ENCODE measurements around the gene OCSTAMP. TPM values are rescaled to one million over a fixed set of nuclear protein-coding genes. Genes with fewer than 3 reads are reported as not detected.

Gene OCSTAMP
- total and polyA plus RNA-seq, 2 experiments from 2014 or later = 0.32 to 0.45 TPM

- Histone ChIP-seq H3K36me3 (ENCODE audit: insufficient read depth) (no peaks in the 10 kb centered on the region), H3K4me3 (no peak overlapping the region), H3K27me3 (ENCODE audit: insufficient read depth) (no peaks in the 10 kb centered on the region), H3F3A (replicated peaks; ENCODE audit: low read depth) (no peaks in the 10 kb centered on the region), H3K4me2 (no peak overlapping the region), H3K27ac (ENCODE audit: low read depth) (no peak overlapping the region), H2AFZ (no peak overlapping the region), H3K4me1 (ENCODE audit: insufficient read depth) (peaks cover 58% of the 10 kb centered on the region), H4K20me1 (replicated peaks; ENCODE audit: insufficient read depth) (no peaks in the 10 kb centered on the region), H3K79me2 (replicated peaks; ENCODE audit: insufficient read depth) (no peaks in the 10 kb centered on the region), H3K9me2 (ENCODE audit: insufficient read depth) (no peaks in the 10 kb centered on the region)
- no peak for ATAC-seq
- DNase-seq (ENCODE audit: low spot score) = no peak
- TF ChIP-seq, protein P1, sequence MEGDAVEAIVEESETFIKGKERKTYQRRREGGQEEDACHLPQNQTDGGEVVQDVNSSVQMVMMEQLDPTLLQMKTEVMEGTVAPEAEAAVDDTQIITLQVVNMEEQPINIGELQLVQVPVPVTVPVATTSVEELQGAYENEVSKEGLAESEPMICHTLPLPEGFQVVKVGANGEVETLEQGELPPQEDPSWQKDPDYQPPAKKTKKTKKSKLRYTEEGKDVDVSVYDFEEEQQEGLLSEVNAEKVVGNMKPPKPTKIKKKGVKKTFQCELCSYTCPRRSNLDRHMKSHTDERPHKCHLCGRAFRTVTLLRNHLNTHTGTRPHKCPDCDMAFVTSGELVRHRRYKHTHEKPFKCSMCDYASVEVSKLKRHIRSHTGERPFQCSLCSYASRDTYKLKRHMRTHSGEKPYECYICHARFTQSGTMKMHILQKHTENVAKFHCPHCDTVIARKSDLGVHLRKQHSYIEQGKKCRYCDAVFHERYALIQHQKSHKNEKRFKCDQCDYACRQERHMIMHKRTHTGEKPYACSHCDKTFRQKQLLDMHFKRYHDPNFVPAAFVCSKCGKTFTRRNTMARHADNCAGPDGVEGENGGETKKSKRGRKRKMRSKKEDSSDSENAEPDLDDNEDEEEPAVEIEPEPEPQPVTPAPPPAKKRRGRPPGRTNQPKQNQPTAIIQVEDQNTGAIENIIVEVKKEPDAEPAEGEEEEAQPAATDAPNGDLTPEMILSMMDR (conservative IDR thresholded peaks at IDR 0.05; ENCODE audit: low read depth in 2 of 2) = no peak
- TF ChIP-seq, protein P2, sequence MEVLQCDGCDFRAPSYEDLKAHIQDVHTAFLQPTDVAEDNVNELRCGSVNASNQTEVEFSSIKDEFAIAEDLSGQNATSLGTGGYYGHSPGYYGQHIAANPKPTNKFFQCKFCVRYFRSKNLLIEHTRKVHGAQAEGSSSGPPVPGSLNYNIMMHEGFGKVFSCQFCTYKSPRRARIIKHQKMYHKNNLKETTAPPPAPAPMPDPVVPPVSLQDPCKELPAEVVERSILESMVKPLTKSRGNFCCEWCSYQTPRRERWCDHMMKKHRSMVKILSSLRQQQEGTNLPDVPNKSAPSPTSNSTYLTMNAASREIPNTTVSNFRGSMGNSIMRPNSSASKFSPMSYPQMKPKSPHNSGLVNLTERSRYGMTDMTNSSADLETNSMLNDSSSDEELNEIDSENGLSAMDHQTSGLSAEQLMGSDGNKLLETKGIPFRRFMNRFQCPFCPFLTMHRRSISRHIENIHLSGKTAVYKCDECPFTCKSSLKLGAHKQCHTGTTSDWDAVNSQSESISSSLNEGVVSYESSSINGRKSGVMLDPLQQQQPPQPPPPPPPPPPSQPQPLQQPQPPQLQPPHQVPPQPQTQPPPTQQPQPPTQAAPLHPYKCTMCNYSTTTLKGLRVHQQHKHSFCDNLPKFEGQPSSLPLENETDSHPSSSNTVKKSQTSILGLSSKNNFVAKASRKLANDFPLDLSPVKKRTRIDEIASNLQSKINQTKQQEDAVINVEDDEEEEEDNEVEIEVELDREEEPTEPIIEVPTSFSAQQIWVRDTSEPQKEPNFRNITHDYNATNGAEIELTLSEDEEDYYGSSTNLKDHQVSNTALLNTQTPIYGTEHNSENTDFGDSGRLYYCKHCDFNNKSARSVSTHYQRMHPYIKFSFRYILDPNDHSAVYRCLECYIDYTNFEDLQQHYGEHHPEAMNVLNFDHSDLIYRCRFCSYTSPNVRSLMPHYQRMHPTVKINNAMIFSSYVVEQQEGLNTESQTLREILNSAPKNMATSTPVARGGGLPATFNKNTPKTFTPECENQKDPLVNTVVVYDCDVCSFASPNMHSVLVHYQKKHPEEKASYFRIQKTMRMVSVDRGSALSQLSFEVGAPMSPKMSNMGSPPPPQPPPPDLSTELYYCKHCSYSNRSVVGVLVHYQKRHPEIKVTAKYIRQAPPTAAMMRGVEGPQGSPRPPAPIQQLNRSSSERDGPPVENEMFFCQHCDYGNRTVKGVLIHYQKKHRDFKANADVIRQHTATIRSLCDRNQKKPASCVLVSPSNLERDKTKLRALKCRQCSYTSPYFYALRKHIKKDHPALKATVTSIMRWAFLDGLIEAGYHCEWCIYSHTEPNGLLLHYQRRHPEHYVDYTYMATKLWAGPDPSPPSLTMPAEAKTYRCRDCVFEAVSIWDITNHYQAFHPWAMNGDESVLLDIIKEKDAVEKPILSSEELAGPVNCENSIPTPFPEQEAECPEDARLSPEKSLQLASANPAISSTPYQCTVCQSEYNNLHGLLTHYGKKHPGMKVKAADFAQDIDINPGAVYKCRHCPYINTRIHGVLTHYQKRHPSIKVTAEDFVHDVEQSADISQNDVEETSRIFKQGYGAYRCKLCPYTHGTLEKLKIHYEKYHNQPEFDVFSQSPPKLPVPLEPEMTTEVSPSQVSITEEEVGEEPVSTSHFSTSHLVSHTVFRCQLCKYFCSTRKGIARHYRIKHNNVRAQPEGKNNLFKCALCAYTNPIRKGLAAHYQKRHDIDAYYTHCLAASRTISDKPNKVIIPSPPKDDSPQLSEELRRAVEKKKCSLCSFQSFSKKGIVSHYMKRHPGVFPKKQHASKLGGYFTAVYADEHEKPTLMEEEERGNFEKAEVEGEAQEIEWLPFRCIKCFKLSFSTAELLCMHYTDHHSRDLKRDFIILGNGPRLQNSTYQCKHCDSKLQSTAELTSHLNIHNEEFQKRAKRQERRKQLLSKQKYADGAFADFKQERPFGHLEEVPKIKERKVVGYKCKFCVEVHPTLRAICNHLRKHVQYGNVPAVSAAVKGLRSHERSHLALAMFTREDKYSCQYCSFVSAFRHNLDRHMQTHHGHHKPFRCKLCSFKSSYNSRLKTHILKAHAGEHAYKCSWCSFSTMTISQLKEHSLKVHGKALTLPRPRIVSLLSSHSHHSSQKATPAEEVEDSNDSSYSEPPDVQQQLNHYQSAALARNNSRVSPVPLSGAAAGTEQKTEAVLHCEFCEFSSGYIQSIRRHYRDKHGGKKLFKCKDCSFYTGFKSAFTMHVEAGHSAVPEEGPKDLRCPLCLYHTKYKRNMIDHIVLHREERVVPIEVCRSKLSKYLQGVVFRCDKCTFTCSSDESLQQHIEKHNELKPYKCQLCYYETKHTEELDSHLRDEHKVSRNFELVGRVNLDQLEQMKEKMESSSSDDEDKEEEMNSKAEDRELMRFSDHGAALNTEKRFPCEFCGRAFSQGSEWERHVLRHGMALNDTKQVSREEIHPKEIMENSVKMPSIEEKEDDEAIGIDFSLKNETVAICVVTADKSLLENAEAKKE (CRISPR knock-in tag; IDR thresholded peaks at IDR 0.05) = no peak
- TF ChIP-seq POLR2AphosphoS5 (IDR thresholded peaks at IDR 0.05; ENCODE audit: low read depth) (no peak), JUNB (IDR thresholded peaks at IDR 0.05; ENCODE audit: unreplicated experiment) (no peak), STAT1 (IDR thresholded peaks at IDR 0.05; ENCODE audit: unreplicated experiment) (no peak), EZH2 (IDR thresholded peaks at IDR 0.05; ENCODE audit: low read depth, unreplicated experiment) (no peak), ZNF331 (CRISPR knock-in tag; IDR thresholded peaks at IDR 0.05; ENCODE audit: low read depth) (no peak), REST (IDR thresholded peaks at IDR 0.05; ENCODE audit: unreplicated experiment) (no peak), ZNF114 (CRISPR knock-in tag; IDR thresholded peaks at IDR 0.05) (no peak), EZH2phosphoT487 (IDR thresholded peaks at IDR 0.05; ENCODE audit: unreplicated experiment) (no peak), CREB1 (CRISPR knock-in tag; IDR thresholded peaks at IDR 0.05; ENCODE audit: low read depth) (no peak), NANOG (IDR thresholded peaks at IDR 0.05; ENCODE audit: borderline replicate concordance) (no peak)
- TF ChIP-seq, protein P3, sequence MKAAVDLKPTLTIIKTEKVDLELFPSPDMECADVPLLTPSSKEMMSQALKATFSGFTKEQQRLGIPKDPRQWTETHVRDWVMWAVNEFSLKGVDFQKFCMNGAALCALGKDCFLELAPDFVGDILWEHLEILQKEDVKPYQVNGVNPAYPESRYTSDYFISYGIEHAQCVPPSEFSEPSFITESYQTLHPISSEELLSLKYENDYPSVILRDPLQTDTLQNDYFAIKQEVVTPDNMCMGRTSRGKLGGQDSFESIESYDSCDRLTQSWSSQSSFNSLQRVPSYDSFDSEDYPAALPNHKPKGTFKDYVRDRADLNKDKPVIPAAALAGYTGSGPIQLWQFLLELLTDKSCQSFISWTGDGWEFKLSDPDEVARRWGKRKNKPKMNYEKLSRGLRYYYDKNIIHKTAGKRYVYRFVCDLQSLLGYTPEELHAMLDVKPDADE (IDR thresholded peaks at IDR 0.05) = no peak
- Mint-ChIP-seq H3K4me3 (no peak overlapping the region), H3K9me3 (no peaks in the 10 kb centered on the region; the same call in 2 of the 3 replicates), H3K27me3 (ENCODE audit: insufficient read depth, low read depth, poor library complexity) (peaks cover 13% of the 10 kb centered on the region), H3K27ac (no peak overlapping the region), H3K4me1 (peaks cover 45% of the 10 kb centered on the region), H3K36me3 (ENCODE audit: low read depth) (no peaks in the 10 kb centered on the region; the same call in 2 of the 3 replicates)
Measured at GRCh38 chr20:46553926-46554325, 3.5 kb upstream of the OCSTAMP start.

All from GM23338 (cell line).